OCI-LY1 (cell line): ENCODE data around the gene SMAD6.

Experiments
- H2AFZ ChIP-seq: fragments of 200-600 bp; sonication (generic), shearing (Covaris generic); 2 replicates; pipeline ENCODE4 v1.6.0; 2014; ENCODE audit warnings: antibody characterized with exemption, mild to moderate bottlenecking, low read length
- H3F3A ChIP-seq: fragments of 200-600 bp; sonication (generic), shearing (Covaris generic); 2 replicates; pipeline ENCODE4 v1.6.0; 2014; ENCODE audit warnings: mild to moderate bottlenecking, antibody characterized with exemption, low read length, moderate library complexity; ENCODE audit not compliant: insufficient read depth
- H3K27ac ChIP-seq: fragments of 200-600 bp; sonication (generic); 2 replicates; pipeline ENCODE4 v1.5.1; 2014; ENCODE audit warnings: low read length, mixed run types, mild to moderate bottlenecking, low read depth; ENCODE audit not compliant: poor library complexity, severe bottlenecking
- H3K27me3 ChIP-seq: fragments of 200-600 bp; sonication (generic); 2 replicates; pipeline ENCODE4 v1.6.0; 2014; ENCODE audit warnings: antibody characterized with exemption, mild to moderate bottlenecking, low read length, moderate library complexity; ENCODE audit not compliant: insufficient read depth
- H3K36me3 ChIP-seq: fragments of 200-600 bp; sonication (generic); 2 replicates; pipeline ENCODE4 v1.6.1; 2014; ENCODE audit warnings: mild to moderate bottlenecking, antibody characterized with exemption, low read length, moderate library complexity, mixed read lengths; ENCODE audit not compliant: insufficient read depth
- H3K4me1 ChIP-seq: fragments of 200-600 bp; sonication (generic); 2 replicates; pipeline ENCODE4 v1.5.1; 2014; ENCODE audit warnings: mild to moderate bottlenecking, low read length, moderate library complexity; ENCODE audit not compliant: insufficient read depth, severe bottlenecking
- H3K4me2 ChIP-seq: fragments of 200-600 bp; sonication (generic), shearing (Covaris generic); 2 replicates; pipeline ENCODE4 v1.6.1; 2014; ENCODE audit warnings: low read length
- H3K4me3 ChIP-seq: fragments of 200-600 bp; sonication (generic); 2 replicates; pipeline ENCODE4 v1.5.1; 2014; ENCODE audit warnings: low read length, low read depth, mild to moderate bottlenecking, mixed read lengths; ENCODE audit not compliant: poor library complexity, severe bottlenecking
- H3K79me2 ChIP-seq: fragments of 200-600 bp; shearing (Covaris generic); 2 replicates; pipeline ENCODE4 v1.6.1; 2016; ENCODE audit warnings: mixed run types, low read length, mixed read lengths; ENCODE audit not compliant: insufficient read depth
- H3K9ac ChIP-seq: fragments of 200-600 bp; sonication (generic), shearing (Covaris generic); 2 replicates; pipeline ENCODE4 v1.6.1; 2014; ENCODE audit warnings: mild to moderate bottlenecking, low read length, mixed read lengths
- H3K9me2 ChIP-seq: fragments of 200-600 bp; sonication (generic), shearing (Covaris generic); 2 replicates; pipeline ENCODE4 v1.6.1; 2014; ENCODE audit warnings: low read depth, mild to moderate bottlenecking, low read length, mixed read lengths
- H3K9me3 ChIP-seq: fragments of 200-600 bp; shearing (Covaris generic); 2 replicates; pipeline ENCODE4 v1.6.1; 2014; ENCODE audit warnings: low read length, mixed read lengths
- H4K20me1 ChIP-seq: fragments of 200-600 bp; sonication (generic), shearing (Covaris generic); 2 replicates; pipeline ENCODE4 v1.6.0; 2016; ENCODE audit warnings: mild to moderate bottlenecking, low read length; ENCODE audit not compliant: insufficient read depth
- CTCF ChIP-seq: fragments of 200-600 bp; sonication (generic), shearing (Covaris generic); IDR thresholded peaks from 2 replicates; pipeline ENCODE4 v1.5.1; 2017; ENCODE audit warnings: mild to moderate bottlenecking, antibody characterized with exemption, low read length, moderate library complexity, mixed read lengths
- EZH2 ChIP-seq: fragments of 200-600 bp; sonication (generic), shearing (Covaris generic); IDR thresholded peaks from 2 replicates; pipeline ENCODE4 v1.8.0; 2017; ENCODE audit warnings: borderline replicate concordance, mixed run types, mild to moderate bottlenecking, antibody characterized with exemption, low read length, moderate library complexity, mixed read lengths

The SMAD6 gene

DNA sequence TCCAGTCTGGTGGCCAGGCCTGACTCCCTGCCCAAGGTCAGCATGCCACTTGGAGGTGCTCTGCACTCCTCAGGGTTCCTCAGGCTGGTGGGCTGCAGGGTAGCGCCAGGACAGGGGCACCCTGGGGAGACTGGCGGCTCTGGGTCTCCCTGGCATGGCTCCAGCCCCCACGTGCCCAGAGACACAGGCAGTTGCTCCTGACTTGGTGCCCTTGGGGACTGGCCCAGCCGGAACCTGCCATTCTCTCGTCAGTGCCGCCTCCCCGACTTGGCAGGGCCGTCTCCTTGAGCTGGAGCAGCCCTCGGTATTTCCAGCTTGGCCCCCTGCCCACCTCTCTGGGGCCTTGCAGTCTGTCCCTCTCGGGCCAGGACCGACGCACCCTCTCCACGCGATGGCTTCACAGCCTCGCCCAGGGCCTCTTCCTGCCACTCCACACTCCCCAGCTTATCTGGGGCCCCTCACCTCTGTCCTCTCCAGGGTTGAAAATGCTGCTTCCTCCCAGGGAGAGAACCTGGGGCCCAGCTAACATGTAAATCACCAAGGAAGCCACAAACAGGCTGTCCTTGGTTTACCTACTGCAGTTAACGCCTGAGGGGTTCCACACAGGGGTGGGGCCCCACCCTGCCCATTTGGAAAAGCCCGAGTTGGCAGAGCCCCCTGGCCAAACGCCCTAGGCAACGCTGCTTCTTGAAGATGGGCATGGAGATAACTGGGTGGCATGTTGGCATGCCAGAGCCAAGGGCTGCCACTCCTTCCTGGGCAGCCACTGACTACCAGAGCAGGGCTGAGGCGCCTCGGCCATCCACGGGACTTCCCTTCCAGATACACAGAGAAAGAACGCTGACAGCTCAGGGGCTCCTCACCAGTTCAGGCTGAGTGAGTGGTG is 61.4 kb downstream of the SMAD6 start:
- Histone ChIP-seq H3K27me3 (no peaks in the 10 kb centered on the region), H2AFZ (no peak overlapping the region), H3K9ac (no peak overlapping the region; the same call in 1 of the 2 replicates), H3K4me3 (no peak overlapping the region), H3K4me1 (peaks cover 30% of the 10 kb centered on the region), H3F3A (no peaks in the 10 kb centered on the region), H3K9me3 (no peaks in the 10 kb centered on the region), H3K36me3 (peaks cover 10% of the 10 kb centered on the region; the same call in 1 of the 2 replicates), H3K27ac (no peak overlapping the region), H3K4me2 (peak overlapping the region; percentile 16; the same call in 1 of the 2 replicates), H4K20me1 (no peaks in the 10 kb centered on the region), H3K79me2 (no peaks in the 10 kb centered on the region), H3K9me2 (no peaks in the 10 kb centered on the region)
- TF ChIP-seq CTCF (no peak), EZH2 (no peak)

DNA sequence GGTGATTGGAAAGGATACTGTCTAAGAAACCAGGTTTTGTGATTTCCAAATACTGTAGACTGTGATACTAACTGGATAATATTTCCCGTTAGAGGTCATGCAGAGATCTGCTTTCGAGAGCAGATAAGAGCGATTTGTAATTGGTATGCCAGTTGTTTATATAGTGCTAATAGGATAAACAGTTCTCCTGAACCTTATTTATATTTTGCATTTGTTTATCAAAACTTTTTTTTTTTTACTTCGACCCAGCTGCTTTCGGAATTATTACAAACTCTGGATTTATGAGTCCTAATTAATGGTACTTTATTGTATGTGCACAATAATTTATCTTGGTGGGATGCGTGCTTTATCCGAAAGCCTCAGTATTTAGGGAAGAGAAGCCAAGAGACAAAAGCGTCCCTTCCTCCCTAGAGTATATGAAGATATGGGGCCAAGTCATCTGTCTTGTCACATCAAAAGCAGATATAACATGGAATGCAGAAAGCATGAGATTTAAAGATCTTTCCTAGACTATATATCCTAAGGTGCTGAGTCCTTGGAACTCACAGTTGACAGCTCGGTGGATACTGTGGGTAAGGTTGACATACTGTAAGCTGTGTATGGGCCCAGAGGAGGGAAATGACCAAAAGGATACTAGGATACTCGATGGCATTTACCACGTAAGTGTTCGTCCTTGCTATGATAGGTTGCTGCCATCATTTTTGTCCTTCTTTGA is 62.2 kb downstream of the SMAD6 start:
- H3K4me1 ChIP-seq: peaks cover 30% of the 10 kb centered on the region
- H4K20me1 ChIP-seq: no peaks in the 10 kb centered on the region
- no peak overlapping the region for H3K9ac ChIP-seq
- no peak overlapping the region for H3K27ac ChIP-seq
- peaks cover 10% of the 10 kb centered on the region; the same call in 1 of the 2 replicates for H3K36me3 ChIP-seq
- no peak overlapping the region for H3K4me3 ChIP-seq
- H3F3A ChIP-seq: no peaks in the 10 kb centered on the region
- H2AFZ ChIP-seq: no peak overlapping the region
- H3K79me2 ChIP-seq: no peaks in the 10 kb centered on the region
- H3K9me3 ChIP-seq: no peaks in the 10 kb centered on the region
- H3K9me2 ChIP-seq: no peaks in the 10 kb centered on the region
- TF ChIP-seq CTCF (no peak), EZH2 (no peak)
- H3K27me3 ChIP-seq: no peaks in the 10 kb centered on the region
- no peak overlapping the region for H3K4me2 ChIP-seq

DNA sequence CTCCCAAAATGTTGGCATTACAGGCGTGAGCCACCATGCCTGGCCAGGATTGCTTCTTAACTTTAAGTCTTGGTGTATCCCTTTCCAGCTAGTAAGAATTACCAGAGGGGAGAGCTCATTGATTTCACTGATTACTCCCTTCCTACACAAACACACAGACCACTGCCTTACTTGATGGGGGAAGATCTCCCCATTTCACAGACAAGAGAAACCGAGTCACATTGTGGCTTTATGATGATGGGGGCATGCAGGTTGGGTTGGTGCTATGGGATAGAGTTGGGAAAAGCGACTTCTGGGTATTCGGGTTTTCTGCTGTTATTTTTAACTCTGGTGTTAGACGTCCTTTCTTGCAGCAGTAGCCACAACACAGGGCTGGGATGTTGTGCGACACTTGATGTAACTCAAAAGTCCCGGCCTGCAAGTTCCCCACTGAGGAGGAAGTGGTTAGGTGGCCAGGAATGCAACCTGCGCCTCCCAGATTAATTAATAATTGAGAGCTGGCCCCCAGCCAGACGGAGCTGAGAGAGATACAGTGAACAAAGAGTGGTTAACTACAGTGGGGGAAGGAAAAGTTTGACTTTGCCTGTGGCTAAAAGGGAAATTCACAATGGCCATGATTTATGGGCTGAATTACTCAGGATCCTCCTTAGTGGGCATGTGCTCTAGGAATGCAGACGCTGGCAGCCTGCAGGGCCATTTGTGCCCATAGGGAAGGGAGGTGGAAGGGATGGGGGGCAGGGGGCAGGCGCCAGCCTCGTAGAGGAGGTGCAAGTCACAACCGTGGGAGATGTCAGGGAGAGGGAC is 63.6 kb downstream of the SMAD6 start:
- H3K27me3 ChIP-seq: no peaks in the 10 kb centered on the region
- H4K20me1 ChIP-seq: no peaks in the 10 kb centered on the region
- no peak overlapping the region for H3K27ac ChIP-seq
- H3K9ac ChIP-seq: no peak overlapping the region
- no peak overlapping the region for H3K4me3 ChIP-seq
- no peaks in the 10 kb centered on the region for H3K79me2 ChIP-seq
- no peaks in the 10 kb centered on the region for H3K9me2 ChIP-seq
- no peaks in the 10 kb centered on the region for H3F3A ChIP-seq
- TF ChIP-seq CTCF: no peak
- TF ChIP-seq EZH2: no peak
- H3K36me3 ChIP-seq: peaks cover 10% of the 10 kb centered on the region; the same call in 1 of the 2 replicates
- no peaks in the 10 kb centered on the region for H3K9me3 ChIP-seq
- peaks cover 37% of the 10 kb centered on the region for H3K4me1 ChIP-seq
- H3K4me2 ChIP-seq: no peak overlapping the region
- H2AFZ ChIP-seq: no peak overlapping the region
